GM12864 (cell line): ENCODE data around the gene VEGFC.

Experiments used
- DNase-seq: peaks from one replicate; pipeline ENCODE4 v3.0.0-alpha.2; 2011; ENCODE audit warnings: low read depth
- H3K4me3 ChIP-seq: 2 replicates; pipeline ENCODE4 v1.5.1; 2011; ENCODE audit warnings: mild to moderate bottlenecking, low read depth, low read length, control low read depth
- TF ChIP-seq, protein P1 (sequence below): IDR thresholded peaks from 2 replicates; pipeline ENCODE4 v1.5.1; 2011; ENCODE audit warnings: low read depth, mild to moderate bottlenecking, moderate library complexity, low read length, control low read depth, inconsistent platforms; ENCODE audit errors: missing control alignments

VEGFC gene

DNA sequence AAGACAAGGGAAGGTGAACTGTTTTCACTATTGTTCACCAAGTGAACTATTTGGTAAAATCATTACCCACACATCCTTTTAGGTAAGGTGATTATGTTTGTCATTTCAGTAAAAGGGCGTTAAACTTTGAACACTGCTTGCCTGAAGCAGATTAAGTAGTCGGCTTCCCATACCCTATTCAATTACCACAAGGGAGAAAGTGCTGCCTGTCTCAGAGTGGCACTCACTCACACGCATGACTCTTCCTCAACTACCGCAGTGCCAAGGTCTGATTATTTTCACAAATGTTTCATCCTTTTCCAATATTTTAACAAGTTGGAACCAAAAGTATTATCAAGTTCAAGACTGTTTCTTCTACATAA, 11.0 kb downstream of the VEGFC start:
- TF ChIP-seq, protein P1, sequence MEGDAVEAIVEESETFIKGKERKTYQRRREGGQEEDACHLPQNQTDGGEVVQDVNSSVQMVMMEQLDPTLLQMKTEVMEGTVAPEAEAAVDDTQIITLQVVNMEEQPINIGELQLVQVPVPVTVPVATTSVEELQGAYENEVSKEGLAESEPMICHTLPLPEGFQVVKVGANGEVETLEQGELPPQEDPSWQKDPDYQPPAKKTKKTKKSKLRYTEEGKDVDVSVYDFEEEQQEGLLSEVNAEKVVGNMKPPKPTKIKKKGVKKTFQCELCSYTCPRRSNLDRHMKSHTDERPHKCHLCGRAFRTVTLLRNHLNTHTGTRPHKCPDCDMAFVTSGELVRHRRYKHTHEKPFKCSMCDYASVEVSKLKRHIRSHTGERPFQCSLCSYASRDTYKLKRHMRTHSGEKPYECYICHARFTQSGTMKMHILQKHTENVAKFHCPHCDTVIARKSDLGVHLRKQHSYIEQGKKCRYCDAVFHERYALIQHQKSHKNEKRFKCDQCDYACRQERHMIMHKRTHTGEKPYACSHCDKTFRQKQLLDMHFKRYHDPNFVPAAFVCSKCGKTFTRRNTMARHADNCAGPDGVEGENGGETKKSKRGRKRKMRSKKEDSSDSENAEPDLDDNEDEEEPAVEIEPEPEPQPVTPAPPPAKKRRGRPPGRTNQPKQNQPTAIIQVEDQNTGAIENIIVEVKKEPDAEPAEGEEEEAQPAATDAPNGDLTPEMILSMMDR, result no peak

DNA sequence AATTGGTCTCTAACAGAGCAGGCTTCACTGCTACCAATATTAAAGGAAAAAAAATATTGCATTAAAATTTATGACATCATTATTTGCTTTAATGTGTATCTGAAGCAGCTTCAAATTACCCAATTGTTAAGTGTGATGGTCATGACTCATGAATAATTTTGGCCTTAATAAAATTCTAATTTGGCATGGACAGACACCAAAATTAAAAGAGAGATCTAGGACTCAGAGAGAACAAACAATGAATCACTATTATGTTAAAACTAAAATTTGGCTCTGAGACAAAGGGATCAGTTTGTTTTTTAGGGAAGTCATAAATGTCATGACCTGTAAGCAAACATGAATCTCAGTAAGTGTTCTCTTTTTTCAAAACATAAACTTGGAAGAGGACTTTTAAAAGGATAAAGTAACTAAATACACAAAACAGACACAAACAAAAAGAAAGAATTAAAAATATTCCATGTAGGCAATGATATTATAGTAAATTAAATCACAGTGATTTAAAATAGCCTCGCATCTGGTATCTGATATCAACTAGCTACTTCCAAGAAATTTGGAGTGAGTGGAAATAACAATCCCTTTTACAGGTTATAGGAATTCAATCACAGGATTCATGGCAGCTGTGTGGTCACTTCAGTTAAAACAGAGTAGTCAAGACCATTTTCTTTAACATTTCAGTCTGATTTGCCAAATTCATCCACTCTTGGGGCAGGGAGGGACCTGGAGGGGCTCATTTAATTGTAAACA, 11.6 kb downstream of the VEGFC start:
- TF ChIP-seq, protein P1, result no peak
- H3K4me3 ChIP-seq, result no peak overlapping the region
- no peak for DNase-seq

More for the DNA sequence above, 11.0 kb downstream of the VEGFC start:
- no peak for DNase-seq
- H3K4me3 ChIP-seq, result no peak overlapping the region

DNA sequence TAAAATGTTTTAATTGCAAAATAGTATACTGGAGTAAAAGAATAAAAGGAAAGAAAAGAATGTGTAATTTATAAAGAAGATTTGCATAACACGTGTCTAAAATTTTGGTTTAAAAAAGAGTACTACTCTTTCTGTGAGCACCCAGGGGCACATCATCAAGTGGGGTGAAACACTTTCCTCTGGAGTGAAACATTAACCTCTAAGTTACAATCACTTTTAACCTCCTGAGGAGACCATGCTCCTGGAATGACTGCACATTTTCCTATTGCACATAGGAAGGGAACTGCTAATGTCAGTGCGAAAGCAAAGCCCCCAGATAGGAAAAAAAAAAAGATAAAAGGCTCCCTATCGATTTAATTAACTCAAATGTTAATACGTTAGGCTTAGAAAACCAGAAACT, 13.3 kb downstream of the VEGFC start:
- no peak overlapping the region for H3K4me3 ChIP-seq
- DNase-seq, result no peak
- TF ChIP-seq, protein P1, result no peak

DNA sequence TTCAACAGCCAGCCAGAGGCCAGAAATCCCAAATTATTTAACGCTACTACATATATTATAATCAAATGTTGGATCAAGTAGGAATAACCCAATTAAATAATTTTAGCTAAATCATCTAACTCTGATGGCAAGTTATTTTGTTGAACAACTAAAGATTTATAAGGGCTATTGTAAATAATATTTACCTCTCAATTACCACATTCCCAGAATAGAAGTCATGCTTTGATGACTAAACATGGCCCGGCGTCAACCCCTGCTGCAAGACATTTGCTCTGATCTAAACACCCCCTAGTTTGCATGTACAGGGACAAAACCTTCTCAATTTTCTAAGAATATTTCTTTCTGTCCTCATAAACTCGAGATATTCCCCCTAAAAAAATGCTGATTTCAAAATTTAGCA, 14.2 kb downstream of the VEGFC start:
- TF ChIP-seq, protein P1, result no peak
- no peak for DNase-seq
- H3K4me3 ChIP-seq, result no peak overlapping the region

DNA sequence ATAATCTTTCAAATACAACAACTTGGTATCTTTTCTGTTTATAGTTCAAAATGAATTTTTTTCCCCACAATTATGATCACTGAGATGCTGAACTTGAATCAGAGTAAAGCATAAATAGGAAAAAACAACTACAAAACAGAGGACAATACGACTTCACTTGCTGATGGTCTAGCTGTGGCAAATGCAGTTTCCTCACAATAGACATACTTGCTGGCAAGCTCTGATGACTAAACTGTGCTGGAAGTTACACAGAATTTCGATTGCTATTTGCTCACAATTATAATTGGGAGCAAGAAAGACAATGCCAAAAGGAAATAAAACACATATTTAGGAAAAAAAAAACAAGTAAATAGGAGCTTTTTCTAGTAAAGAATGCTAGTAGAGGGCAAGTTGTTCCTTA, 14.7 kb downstream of the VEGFC start:
- TF ChIP-seq, protein P1, result no peak
- H3K4me3 ChIP-seq, result no peak overlapping the region
- DNase-seq, result no peak

DNA sequence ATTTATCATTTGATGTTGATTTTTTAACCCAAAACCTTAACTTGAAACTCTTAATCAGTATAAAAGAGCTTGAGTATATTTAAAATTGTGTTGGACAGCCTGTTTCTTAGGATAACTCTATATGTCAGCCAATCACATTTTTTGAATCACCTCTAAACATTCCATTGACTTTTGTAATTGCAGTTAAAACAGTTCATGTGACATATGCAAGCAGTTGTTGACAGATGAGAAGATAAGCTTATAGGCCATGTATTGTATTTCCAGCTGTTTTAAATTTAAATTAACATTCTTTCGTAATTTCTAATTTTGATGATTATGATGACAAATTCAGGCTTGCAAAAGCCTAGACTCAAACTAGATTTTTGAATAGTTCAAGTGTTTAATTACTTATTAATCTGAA, 17.4 kb downstream of the VEGFC start:
- H3K4me3 ChIP-seq, result no peak overlapping the region
- TF ChIP-seq, protein P1, result no peak

DNA sequence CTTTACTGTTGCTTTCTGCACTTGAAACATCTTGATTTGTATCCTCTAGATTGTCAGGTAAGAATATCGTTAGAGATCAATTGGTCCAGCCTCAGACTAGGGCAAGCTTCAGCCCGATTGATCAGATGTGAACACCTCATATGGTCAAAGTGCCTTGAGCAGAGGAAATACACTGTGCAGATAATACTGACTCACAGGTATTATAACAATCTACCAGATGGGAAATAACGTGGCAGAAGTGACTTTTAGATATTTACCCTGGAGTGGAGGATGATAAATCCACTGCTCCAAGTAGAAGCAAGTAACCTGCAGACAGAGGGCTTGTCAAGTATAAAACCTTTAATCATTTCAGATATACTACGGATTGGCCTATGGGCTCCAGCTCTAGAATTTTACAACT, 17.9 kb downstream of the VEGFC start:
- no peak overlapping the region for H3K4me3 ChIP-seq
- TF ChIP-seq, protein P1, result no peak
- no peak for DNase-seq

More for the DNA sequence above, 17.4 kb downstream of the VEGFC start:
- no peak for DNase-seq
